GM21423 (cell line): ENCODE measurements around the gene SELP.

Experiments
- ATAC-seq: cut with Tn5 transposase; IDR thresholded peaks from one replicate; pipeline ENCODE4 v1.9.1; 2021; ENCODE audit warnings: mild to moderate bottlenecking, moderate library complexity; ENCODE audit not compliant: unreplicated experiment

The SELP gene

GRCh38 chr1:169623132-169623926, 6.6 kb downstream of the SELP start:
- no peak for ATAC-seq

GRCh38 chr1:169620565-169620964, 9.4 kb downstream of the SELP start:
- ATAC-seq, result no peak

GRCh38 chr1:169618367-169618766, 11.6 kb downstream of the SELP start:
- ATAC-seq, result no peak

GRCh38 chr1:169615803-169616202, 14.1 kb downstream of the SELP start:
- no peak for ATAC-seq

- ATAC-seq, result no peak
Measured at GRCh38 chr1:169610858-169611257, 19.1 kb downstream of the SELP start.

- ATAC-seq, result no peak
Measured at GRCh38 chr1:169610108-169610507, 19.8 kb downstream of the SELP start.

GRCh38 chr1:169608226-169608625, 21.7 kb downstream of the SELP start:
- ATAC-seq, result no peak

GRCh38 chr1:169604781-169605560, 25.0 kb downstream of the SELP start:
- no peak for ATAC-seq

- no peak for ATAC-seq
Measured at GRCh38 chr1:169601096-169601881, 28.6 kb downstream of the SELP start.

GRCh38 chr1:169595764-169596711, 33.9 kb downstream of the SELP start:
- no peak for ATAC-seq

GRCh38 chr1:169594391-169594790, 35.5 kb downstream of the SELP start:
- peak; percentile 68 for ATAC-seq

GRCh38 chr1:169590932-169591331, 39.0 kb downstream of the SELP start:
- no peak for ATAC-seq

- ATAC-seq, result no peak
Measured at GRCh38 chr1:169588785-169589485, 41.0 kb downstream of the SELP start.

GRCh38 chr1:169588112-169588511, 41.8 kb downstream of the SELP start:
- ATAC-seq, result no peak

GRCh38 chr1:169586395-169587255, 43.3 kb downstream of the SELP start, which contains the start of gene F5:
Gene F5 (minus strand): TSS chr1:169586481. CDS start chr1:169586386, 95 bp downstream.
- peak; percentile 96 for ATAC-seq

GRCh38 chr1:169586067-169586394, 43.9 kb downstream of the SELP start:
- peak; percentile 10 for ATAC-seq

- ATAC-seq, result no peak
Measured at GRCh38 chr1:169585181-169585580, 44.7 kb downstream of the SELP start.

- ATAC-seq, result no peak
Measured at GRCh38 chr1:169584483-169585144, 45.3 kb downstream of the SELP start.
